GM20000 (cell line): Measurements from ENCODE around the gene ATXN7L1.

Experiments
- DNase-seq: peaks from one replicate; pipeline ENCODE4 v3.0.0; 2012; ENCODE audit warnings: low spot score
- TF ChIP-seq, protein P1 (sequence below): IDR thresholded peaks from 2 replicates; pipeline ENCODE4 v1.5.1; 2012; ENCODE audit warnings: mild to moderate bottlenecking, control low read depth; ENCODE audit errors: extremely low read depth, missing control alignments

ATXN7L1 gene

DNA sequence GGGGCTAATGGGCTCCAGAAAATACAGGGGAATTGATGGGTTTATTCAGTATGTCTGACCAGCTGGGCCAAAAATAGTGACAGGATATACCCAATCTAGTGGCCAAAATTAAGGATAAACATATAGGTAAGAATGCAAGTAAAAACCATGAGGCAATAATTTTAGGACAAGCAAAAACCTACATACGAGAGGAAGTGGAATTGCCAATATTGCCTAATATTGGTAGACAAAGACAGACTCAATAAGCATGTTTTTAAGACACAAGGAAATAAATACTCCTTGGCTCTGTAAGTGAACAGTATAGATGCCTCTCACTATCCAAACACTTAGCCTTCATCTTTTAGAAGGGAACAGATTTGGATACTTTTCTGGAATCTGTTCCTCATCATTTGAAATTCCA is 51.0 kb downstream of the ATXN7L1 start:
- no peak for DNase-seq
- TF ChIP-seq, protein P1, sequence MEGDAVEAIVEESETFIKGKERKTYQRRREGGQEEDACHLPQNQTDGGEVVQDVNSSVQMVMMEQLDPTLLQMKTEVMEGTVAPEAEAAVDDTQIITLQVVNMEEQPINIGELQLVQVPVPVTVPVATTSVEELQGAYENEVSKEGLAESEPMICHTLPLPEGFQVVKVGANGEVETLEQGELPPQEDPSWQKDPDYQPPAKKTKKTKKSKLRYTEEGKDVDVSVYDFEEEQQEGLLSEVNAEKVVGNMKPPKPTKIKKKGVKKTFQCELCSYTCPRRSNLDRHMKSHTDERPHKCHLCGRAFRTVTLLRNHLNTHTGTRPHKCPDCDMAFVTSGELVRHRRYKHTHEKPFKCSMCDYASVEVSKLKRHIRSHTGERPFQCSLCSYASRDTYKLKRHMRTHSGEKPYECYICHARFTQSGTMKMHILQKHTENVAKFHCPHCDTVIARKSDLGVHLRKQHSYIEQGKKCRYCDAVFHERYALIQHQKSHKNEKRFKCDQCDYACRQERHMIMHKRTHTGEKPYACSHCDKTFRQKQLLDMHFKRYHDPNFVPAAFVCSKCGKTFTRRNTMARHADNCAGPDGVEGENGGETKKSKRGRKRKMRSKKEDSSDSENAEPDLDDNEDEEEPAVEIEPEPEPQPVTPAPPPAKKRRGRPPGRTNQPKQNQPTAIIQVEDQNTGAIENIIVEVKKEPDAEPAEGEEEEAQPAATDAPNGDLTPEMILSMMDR = no peak

- TF ChIP-seq, protein P1 = no peak
- DNase-seq = no peak
Measured at GRCh38 chr7:105822806-105823205, 53.6 kb downstream of the ATXN7L1 start.

GRCh38 chr7:105821527-105821926 is 54.9 kb downstream of the ATXN7L1 start:
- DNase-seq = no peak
- TF ChIP-seq, protein P1 = no peak

DNA sequence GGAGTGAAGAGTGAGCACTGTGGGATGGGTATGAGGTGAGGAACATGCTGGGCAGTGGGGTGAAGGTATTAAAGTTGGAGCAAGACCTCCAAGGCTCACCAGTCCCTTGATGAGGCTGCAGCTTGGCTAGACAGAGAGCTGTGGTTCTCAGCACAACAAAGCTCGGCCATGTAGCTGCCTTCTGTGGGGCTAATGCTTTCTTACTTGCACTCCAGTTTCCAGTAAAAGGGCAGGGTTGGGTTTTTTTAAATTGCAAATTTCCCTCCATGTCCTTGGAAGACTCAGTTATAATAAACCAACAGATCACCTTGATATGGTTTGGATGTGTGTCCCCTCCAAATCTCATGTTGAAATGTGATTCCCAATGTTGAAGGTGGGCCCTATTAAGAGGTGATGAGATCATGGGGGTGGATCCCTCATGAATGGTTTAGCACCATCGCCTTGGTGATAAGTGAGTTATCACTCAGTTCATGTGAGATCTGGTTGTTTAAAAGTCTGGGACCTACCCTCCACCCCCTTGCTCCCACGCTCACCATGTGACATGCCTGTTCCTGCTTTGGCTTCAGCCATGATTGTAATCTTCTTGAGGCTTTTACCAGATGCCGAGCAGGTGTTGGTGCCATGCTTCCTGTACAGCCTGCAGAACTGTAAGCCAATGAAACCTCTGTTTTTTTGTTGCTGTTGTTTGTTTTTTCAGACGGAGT is 55.9 kb downstream of the ATXN7L1 start:
- no peak for DNase-seq
- TF ChIP-seq, protein P1 = no peak

- DNase-seq = no peak
- TF ChIP-seq, protein P1 = no peak
Measured at GRCh38 chr7:105819559-105819958, 56.8 kb downstream of the ATXN7L1 start.

DNA sequence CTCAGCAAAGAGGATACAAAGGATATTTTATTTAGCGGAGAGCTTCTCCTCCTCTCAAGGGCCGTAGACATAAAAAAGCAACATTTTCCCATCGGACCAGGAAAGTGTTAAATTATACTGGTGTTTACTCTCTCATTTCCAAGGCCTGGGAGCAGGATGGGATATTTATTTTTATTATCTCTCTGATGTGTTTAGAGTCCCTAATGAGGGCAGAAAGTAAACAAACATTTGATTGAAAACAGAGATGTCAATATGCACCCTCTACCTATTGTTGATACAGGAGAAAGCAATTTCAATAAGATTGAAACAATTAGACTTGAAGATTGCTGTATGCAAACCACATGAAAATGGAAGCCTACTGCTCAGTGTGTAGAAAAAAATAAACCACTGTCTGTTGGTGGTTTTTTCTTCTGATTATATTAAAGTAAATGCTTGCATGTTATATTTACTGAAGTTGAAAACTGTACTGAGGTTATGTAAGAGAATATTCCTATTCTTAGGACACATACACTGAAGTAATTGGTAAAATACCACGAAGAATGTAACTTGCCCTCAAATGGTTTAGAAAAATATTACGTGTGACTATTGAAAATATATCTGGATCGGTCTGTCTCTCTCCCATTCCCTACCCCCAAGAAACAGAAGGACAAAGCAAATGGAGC is 59.3 kb downstream of the ATXN7L1 start:
- TF ChIP-seq, protein P1 = no peak
- DNase-seq = no peak

DNA sequence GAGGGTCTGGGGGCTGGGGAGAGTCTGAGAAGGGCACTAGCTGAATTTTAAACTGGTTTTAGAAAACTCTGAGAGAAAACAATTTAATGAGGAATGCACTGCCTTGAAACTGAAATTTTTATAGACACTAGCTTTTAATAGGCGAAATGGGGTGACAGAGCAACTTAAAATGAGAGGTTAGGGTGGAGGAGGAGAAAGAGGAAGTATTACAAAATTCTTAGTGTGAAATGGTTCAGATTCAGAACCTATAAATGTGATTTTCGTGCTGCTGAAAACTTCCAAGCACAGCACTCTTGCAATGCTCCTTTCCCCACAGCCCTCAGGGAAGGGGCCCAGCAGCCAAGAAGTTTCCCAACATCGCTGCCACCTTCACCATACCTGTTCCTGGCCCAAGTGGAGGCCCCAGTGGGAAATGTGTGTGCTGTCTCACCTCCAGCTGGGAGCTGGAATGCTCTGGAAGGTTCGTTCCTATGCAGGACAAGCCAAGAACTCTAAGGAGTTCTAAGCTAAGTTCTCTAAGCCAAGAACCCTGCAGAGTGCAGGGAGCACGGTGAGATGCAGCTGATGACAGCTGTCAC is 60.0 kb downstream of the ATXN7L1 start:
- TF ChIP-seq, protein P1 = no peak
- no peak for DNase-seq
